Activated CD8-positive, alpha-beta memory T cell treated with anti-CD3 and anti-CD28 coated beads, Interleukin-2, amount 50 U/mL, for 24 hours (primary cell): ENCODE results near the gene ST6GALNAC5.
"Not testable (repeated sequence)": the region's sequence is repeated elsewhere in the genome, so short reads cannot be mapped to it uniquely, and the experiment has no call there.

ENCODE experiments used
- DNase-seq: peaks from one replicate; pipeline ENCODE4 v3.0.0-alpha.2; 2020; ENCODE audit errors: extremely low read depth

ST6GALNAC5 gene

GRCh38 chr1:76866566-76866965 lies 714 bp upstream of the ST6GALNAC5 start:
- no peak for DNase-seq

- DNase-seq, result no peak
Observed at GRCh38 chr1:76868154-76868882, 1.0 kb downstream of the ST6GALNAC5 start.

GRCh38 chr1:76868916-76869315 lies 1.6 kb downstream of the ST6GALNAC5 start:
- DNase-seq, result no peak

DNA sequence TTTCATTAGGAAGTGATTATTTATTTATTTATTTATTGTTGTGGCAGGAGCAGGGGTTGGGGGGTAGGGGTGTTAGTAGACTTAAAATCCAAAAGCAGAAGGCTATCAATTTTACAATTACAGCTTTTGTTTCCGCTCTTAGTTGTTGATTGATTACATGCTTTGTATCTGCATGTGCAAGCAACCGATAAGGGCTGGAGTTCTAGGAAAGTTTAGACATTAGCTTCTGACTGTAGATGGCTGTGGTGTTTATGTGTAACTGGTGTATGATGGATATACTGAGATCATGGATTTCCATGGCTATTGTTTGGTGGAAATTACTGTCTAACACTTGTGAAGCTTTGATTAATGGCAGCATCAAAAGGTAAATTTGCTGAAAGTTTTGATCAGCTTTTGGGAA lies 2.8 kb downstream of the ST6GALNAC5 start:
- DNase-seq, result no peak

DNA sequence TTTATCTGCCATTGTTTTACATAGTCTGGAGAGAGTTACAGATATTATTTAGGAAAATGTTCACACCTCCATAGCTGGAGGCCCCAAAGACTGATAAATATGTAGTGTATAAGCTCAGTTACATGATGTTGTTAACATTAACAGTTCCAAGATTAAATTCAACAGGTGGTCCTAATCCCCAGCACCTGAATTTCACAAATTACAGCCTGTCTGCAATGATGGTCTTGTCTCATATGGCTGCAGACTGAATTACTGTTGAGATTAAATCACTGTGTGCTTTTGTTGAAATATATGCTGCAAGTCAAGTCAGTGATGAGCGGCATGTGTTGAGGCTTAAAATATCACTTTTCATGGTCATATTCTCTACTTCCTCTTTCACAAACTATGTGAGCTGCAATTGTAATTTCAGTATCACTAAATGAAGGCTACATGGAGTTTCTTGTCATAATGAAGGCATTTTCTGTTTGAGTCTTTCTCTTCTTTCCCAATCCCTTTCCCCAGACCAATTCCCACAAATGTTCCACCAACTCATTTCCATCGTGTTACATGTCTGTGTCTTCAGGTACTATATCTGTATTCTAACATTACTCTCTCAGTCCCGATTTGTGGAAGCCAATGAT lies 4.2 kb downstream of the ST6GALNAC5 start:
- no peak for DNase-seq

DNA sequence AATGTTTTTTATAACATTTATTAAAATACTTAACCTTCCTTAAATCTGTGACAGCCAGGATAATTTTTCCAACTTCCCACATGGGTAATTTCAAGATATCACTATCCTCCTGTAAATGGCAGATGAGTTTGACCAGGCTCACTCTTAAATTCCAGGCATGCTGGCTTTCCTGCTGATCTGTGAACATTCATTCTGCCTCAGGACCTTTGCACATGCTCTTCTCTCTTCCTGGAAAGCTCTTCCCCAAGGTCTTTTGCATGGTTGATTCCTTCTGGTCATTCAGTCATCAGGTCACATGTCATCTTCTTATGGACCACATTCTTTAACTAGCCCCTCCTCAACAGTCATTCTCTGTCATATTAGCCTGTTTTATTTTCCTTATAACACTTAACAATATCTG lies 5.7 kb downstream of the ST6GALNAC5 start:
- no peak for DNase-seq

DNA sequence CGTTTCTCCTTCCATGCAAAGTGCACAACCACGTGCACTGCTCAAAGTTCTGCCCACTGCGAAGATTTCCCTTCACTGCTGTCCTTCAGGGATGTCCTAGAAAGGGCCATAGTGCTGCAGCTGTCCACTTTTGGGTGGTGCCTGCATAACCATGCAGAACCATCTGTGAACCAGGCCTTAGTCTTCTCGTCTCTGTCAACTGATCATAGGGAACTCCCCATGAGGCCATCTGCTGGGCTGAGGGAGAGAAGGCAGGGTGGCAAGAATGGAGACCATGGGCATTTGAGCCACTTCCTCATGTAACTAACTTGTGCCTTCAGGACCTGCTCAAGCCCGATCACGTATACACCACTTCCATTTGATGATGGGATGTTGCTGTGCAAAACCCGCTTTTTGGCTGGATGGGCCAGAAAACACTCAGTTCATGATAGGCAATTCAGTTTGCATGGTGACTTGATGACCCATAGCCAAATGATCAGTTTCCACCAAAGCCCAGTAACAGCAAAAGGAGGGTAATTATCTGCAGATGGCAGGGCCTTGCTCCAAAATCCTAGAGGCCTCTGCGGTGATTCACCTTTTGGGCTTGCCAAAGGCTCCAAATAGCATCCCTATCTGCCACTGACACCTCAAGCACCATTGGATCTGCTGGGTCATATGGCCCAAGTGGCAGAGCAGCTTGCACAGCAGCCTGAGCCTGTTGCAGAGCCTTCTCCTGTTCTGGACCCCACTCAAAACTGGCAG lies 9.5 kb downstream of the ST6GALNAC5 start:
- no peak for DNase-seq

DNA sequence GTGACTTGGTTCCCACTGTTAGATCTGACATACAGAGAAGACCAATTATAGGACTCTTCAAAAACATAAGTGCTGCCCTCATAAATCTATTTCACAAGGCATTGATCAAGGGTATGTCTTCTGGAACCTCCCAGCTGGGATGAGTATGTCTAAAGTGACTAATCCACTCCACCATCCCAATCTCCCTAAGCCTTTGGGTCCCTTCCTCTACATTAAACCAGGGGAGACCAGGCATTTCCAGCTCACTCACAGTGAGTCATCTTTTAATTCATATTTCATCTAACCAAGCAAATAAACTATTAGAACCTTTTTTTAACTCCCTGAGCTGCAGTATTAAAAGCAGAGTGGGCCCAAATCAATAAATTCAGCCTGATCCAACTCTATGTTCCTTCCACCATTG lies 11.7 kb downstream of the ST6GALNAC5 start:
- not testable (repeated sequence) for DNase-seq

DNA sequence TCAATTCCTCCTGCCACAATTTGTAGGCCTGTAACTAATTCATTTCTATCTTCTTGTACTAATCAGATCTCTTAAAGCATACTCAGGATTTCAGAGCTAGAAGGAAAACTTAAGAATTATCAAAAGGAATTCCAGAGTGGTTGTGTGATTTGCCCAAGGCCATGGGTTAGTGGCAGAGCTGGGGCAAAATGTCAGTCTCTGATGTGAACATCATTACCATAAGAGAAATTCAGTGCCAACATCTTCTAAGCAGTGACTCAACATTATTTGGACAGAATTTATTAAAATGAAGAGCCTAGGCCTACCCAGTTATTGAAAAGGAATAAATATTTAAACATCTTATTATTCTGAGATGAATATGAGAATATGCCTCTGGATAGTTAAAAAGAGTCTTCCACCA lies 14.5 kb downstream of the ST6GALNAC5 start:
- no peak for DNase-seq

DNA sequence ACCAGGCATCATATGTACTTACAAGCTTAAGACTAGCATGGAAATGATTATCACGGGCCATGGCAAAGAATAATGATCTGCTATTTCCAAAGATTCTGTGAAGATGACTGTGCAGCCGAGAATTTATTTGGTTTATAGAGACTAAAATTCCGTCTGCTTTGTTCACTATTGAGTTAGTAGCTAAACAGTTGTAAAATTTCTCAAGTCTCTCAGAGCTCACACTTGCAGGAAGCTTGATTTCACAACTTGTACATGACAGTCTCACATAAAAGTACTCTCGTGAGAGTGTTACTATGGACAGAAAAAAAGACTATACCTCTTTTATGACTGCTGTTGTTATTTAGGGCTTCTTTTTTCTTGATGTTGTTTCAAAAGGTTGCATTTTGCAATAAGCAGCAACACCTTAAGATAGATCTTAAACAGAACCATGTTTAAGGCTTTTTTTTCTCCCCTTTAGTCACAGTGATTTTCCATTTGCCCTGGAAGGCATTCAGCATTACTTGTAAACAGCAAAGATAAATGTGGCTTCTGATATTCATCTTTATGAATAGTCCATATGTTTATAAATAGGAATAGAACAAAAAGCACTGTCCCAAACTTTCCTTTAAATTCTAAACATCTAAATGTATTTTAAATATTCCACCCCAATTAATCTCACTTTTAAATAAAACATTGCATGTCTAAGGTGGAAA lies 24.8 kb downstream of the ST6GALNAC5 start:
- DNase-seq, result no peak

DNA sequence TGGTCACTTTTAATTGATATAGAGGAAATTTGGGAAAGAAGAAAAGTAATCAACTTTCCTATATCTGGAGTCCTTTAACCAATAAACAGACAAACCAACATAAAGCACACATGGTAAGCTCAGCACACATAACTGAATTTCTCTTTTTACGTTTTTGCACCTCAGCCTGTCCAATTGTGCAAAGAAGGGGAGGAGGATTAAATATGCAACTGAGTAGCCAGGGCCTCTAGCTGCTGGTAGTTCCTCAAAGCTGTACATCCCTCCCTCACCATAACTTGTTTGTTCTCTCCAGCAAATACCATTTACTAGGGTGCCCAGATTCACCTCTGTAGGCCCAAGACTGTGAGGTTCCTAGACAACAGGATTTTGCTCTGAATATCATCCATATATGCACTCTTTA lies 25.4 kb downstream of the ST6GALNAC5 start:
- no peak for DNase-seq

DNA sequence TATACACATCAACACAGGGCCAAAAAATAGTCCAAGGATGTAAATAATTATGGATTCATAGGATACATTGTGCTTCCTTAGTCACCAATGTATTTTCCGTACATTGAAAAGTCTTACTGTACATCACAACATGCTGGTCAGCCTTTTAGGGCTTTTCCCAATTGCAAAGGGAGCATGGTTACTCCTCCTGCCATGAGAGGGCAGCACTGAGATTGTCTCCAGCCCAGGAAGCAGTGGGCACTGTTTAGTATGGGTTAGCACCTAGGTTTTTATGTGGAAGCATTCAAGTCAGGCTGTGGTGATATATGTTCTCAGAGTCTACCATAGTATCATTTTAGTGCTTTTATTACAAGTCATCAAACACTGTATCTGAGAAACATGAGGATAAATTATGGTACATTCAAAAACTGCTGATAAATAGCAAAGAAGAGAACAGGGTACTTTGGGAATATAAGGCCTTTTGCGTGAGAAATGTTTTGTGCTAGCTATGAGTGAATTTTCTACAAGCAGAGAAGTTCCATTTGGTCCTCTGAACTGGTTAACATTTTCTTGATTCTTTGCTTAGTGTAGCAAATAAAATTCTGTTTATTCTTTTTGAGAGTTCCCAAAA lies 34.0 kb downstream of the ST6GALNAC5 start:
- DNase-seq, result no peak

DNA sequence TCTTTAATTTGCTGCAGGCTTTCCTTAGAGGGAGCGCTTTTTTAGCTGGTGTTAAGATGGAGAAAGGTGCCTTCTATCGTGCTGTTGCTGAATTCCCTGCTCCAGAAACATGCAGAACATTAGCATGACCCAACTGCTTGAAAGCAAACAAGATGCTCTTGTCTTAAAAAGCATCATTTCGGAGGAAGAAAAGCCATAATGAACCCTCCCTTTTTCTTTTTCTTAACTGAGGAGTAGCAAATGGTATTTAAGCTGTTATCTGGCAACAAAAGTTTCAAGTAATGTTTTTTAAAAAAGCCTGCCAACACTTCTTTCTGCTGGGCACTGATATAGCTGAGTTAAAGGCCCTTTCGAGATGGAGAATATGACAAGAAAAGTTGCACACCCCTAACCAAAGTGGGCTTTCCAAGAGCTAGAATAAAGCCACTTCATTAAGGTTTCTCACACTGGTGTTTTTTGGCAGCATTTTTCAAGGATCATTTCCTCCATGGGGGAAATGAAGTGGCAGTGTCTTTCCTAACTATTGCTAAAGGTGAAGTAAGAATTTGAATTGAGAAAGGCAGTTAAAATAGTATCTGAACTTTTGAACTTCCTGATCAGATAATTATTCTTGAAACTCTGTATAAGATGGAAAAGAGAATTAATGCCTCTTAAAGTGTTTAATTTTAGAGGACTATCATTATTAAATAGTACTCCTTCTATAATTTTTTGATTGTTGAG lies 38.8 kb downstream of the ST6GALNAC5 start:
- DNase-seq, result no peak

GRCh38 chr1:76909311-76909710 lies 42.0 kb downstream of the ST6GALNAC5 start:
- no peak for DNase-seq

DNA sequence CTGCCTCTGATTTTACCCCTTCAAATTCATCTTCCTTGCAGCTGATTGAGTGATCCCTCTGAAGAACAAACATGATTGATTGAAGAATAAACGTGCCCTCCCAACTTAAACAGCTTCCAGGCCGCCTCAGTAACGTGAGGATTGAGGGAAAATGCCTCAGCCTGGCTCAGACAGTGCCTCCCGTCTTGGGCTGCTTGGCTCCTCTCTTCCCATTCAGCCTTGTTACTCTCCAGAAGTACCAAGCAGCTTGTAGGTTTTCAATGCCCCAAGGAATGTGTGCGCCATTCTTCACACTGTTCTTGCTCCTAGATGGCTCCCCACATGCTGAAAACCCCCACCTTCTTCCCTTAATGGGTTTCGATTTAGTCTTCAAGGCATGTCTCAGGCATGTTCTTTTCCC lies 51.8 kb downstream of the ST6GALNAC5 start:
- no peak for DNase-seq

GRCh38 chr1:76921590-76921989 lies 54.3 kb downstream of the ST6GALNAC5 start:
- no peak for DNase-seq

DNA sequence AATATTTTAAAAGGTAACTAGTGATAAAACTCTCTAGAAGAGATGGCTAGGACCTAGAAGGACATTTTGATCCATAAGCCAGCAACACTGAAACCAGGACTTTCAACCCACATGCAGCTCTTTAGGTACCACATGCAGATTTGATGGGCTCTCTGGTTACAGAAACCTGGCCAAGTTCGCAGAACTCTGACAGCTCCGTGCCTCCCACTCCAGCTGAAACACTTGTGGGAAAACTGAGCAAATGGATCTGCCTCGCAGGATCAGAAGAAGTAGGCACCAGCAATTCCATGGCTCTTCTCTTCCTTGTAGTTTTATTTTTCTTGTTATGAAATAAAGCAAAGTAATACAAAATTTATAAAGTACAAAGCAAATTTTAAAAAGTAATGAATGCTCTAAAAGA lies 58.5 kb downstream of the ST6GALNAC5 start:
- no peak for DNase-seq

- DNase-seq, result no peak
Observed at GRCh38 chr1:76928522-76928921, 61.2 kb downstream of the ST6GALNAC5 start.

DNA sequence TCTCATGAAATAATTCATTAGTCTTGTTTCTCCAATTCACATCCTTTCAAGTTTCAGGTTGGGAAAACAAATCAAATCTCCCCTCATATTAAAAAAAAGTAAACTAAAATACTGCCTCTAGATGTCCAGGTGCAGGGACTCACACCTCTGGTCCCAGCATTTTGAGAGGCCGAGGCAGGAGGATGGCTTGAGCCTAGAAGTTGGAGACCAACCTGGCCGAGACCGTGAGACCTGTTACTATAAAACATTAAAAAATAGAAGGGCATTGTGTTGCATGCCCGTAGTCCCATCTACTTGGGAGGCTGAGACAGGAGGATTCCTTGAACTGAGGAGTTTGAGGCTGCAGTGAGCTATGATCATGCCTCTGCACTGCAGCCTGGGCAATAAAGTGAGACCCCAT lies 61.9 kb downstream of the ST6GALNAC5 start:
- no peak for DNase-seq

DNA sequence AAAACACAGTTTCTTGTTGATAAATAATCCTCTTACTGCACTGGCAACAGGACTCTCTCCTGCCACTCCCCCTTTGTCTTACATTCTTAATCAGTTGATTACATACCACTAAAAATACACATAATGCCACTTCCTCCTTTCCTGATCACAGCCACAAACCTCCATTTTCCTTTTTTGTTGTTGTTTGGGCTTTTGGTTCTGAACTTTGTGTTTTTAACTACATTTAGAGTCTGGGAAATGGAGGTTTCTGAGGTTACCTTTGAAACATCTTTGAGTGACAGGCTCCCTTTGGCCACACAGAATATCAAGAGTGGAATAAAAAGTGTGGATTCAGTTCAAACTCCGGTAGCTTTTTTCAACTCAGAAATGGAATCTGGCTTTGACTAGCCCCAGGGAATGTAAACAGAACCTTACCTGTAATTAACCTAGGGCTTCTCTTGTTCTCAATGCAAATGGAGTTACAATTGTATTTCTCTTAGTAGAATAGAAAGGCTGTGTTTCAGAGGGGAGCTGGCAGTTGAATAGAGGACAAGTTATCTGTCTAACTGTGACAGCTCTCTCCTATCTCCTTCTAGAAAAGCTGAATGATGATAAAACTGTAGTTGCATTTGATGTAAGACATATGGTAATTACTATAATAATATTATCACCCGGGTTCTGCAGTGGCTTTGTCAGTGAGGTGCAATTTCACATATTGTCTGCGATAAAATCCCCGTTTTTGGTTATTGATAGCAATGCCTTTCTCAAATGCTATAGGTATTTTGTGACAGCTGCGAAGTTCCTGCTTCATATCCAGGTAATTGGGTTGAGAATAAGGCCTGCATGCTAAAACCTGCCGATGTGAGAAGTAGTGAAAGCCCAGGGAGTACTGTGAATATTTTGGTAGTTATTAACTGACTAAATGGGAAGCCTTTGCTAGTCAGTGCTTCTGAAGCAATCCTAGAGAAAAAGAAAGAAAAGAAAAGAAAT lies 66.9 kb downstream of the ST6GALNAC5 start:
- no peak for DNase-seq
